ENCODE results near the gene SLC46A2.

The SLC46A2 gene

DNA sequence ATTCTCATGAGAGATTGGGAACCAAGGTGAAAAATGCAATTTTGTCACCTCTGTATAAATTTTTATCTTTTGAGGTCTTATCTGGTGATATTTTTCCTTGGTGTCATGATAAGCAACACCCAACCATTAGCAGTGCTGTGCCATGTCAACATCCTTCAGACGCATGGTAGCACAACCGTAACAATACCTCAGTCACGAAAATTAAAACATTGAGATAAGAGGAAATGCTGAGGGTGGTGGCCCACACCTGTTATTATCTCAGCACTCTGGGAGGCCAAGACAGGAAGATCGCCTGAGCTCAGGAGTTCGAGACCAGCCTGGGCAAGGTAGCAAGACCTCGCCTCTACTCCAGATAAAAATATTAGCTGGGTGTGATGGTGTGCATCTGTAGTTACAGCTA, 32.7 kb downstream of the SLC46A2 start:
- no peak for DNase-seq (ENCODE audit: low read depth)

DNA sequence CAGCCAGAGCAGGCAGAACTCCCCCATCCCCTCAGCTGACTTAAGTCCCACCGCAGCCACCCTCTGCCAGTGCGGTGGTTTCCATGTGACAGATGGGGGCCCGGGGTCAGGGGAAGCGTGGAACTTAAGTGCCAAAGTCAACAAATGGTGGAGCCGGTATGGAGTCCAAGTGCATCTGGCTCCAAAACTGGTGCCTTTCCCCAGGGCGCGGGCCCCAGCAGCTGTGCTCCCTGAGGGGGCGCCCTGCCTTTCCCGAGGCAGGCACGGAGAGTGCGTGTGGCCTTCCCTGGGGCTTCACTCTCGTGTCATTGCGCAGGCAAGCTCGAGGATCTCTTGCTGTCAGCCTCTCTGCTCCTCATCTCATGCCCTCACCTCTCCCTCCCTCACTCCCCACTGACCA, 33.8 kb downstream of the SLC46A2 start:
- DNase-seq (ENCODE audit: low read depth), result no peak

DNA sequence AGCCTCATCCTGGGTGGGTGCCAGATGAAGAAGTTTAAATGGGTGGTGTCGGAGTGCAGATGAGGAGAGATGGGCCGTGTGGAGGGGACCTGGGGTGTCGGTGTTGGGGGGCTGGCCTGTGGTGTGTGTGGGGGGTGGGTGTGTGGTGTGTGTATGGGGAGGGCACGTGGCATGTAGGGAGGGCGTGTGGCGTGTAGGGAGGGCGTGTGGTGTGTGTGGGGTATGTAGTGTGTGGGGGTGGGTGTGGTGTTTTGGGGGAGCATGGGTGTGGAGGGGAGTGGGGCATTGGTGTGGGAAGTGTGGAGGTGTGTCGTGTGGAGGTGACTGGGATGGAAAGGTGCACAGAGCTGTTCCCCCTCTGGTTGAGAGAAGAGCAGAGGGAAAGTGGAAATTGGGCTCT, 34.5 kb downstream of the SLC46A2 start:
- no peak for DNase-seq (ENCODE audit: low read depth)

GRCh38 chr9:112854657-112855056, 36.0 kb downstream of the SLC46A2 start:
- no peak for DNase-seq (ENCODE audit: low read depth)

DNA sequence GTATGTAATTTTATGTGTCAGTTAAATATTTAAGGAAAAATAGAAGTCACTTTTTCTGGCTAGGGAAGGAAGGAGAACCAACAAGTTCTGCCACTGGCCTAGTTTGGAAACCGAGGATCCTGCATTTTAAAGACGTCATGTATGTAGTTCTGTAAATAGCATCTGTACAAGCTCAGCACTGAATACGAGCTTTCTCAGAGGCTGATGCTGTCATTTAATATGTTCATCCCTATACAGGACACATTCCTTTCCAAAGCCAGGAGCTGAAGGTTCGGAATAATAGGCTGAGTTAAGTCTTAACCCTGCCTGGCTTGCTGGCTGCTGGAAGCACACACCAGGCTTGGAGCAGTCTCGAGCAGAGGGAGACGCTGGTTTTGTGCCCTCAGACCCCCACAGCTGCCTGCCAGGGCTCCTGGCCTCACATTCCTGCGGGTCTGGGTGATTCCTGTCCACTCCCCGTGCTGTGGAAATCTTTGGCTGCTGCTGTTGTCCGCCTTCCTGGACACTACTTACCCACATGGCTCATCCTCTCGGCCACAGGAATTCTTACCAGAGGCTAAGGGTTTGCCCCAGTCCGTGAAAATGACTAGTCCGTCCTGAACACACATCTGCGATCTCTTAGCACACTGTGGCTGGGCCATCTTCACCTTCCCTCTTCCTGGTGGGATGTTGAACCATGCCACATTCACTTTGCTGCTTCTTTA, 36.6 kb downstream of the SLC46A2 start:
- DNase-seq (ENCODE audit: low read depth), result no peak

DNA sequence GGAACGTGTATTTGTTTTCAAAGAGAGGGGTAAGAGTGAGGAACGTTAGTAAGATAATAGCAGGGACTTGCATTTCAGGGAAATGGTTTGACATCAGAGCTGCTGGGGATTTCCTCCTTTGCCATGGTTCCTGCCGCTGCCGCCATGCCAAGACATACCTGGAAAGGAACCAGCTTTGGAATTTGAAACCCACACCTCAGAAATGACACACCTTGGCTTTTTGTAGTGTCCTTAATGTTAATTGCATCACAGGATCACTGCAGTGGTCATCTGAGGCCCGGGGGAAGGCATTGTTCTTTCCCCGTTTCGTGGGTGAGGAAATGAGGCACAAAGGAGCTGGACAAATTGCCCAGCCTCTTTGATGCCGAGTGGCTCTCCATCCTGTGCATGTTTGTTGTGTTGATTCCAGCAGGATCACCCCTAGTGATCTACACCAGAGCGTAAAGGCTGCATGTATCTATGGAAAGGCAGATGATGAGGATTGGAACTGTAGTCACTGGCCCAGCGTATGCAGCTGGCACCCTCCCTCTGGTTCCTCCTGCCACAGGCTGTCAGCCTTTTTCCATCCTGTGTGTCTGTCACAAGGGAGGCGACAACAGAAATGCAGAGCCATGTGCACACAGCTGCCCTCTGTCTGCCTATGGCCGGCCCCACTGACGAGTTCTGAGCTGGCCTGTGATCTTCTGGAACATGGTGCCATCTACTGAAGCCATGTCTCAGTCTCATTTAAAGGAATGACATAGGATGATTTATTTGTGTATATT, 37.8 kb downstream of the SLC46A2 start:
- no peak for DNase-seq (ENCODE audit: low read depth)

DNA sequence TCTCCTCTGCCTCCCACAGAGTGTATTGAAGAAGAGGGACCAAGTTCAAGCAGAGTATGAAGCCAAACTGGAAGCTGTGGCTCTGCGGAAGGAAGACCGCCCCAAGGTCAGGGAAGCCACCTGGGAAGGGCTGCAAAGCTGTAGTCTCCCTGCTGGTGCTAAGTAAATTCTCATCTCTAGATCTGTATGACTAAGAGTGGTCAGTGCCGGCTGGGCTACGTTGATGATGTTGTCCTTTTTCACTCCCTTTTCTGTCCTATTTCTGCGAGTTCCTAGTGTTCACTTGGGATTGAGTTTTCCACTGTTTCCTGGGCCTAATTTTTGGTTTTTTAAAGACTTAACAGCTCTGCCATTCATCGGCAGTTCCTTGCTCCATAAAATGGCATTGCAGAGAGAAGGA, 39.8 kb downstream of the SLC46A2 start:
- DNase-seq (ENCODE audit: low read depth), result no peak

- DNase-seq (ENCODE audit: low read depth), result no peak
Observed at GRCh38 chr9:112849363-112849922, 41.2 kb downstream of the SLC46A2 start.

DNA sequence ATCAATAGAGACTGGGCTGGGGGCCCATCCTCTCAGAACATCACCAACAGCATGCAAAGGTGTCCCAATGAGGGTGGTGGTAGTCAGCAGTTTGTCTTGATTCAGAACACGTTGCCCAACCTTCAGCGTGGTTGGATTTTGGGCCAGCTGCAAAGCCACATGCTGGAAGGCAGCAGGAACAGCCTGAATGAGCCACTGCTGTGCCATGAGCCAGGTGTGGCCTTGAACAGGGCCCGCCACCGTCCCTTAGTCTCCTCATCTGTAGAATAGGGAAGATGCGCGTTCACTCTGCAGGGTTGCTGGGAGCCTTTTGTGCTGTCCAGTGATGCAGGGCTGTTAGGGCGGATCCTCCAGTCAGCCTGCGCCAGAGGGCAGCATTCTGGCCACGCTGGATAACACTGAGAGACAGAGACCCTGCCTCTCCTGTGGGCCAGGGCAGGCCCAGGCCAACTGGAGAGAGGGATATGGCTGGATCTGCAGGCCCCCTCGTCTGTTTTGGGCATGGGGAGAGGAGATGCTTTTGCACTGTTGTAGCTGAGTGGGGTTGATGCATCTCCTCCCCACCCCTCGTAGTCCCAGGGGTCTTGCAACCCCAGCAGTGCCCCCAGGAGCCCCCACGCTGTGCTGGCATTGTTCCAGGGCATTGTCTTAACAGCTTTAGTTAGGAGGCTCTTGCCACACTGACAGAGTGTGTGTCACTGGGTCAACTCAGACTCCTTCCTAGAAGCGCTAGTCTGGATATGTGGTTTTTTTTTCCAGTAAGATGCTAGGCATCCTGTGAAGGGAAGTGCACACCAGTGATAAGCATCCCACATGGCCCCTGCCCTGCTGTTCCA, 42.1 kb downstream of the SLC46A2 start:
- DNase-seq (ENCODE audit: low read depth), result no peak

GRCh38 chr9:112846528-112847488, 43.9 kb downstream of the SLC46A2 start:
- DNase-seq (ENCODE audit: low read depth), result no peak

- DNase-seq (ENCODE audit: low read depth), result peak; percentile 64
Observed at GRCh38 chr9:112844771-112845542, 45.7 kb downstream of the SLC46A2 start.

- no peak for DNase-seq (ENCODE audit: low read depth)
Observed at GRCh38 chr9:112842555-112842954, 48.1 kb downstream of the SLC46A2 start.

- DNase-seq (ENCODE audit: low read depth), result no peak
Observed at GRCh38 chr9:112841261-112841660, 49.4 kb downstream of the SLC46A2 start.

DNA sequence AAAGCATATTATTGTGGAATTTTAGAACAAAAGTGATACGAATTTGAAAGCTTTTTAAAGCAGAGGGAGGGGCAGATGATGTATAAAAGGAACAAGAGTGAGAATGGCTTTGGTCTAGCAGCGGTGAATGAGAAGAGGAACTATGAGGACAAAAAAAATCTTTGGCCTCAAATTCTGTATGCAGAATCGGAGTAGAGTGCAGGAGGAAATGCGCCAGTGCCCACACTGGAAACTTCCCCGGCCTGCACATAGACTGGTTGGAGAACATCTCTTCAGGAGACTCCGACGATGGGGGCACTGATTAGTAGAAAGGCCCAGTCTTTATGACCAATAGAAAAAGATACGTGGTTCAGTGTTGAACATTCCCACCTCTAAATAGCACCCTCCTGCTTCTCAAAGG, 51.3 kb downstream of the SLC46A2 start:
- no peak for DNase-seq (ENCODE audit: low read depth)

GRCh38 chr9:112838342-112838741, 52.3 kb downstream of the SLC46A2 start:
- DNase-seq (ENCODE audit: low read depth), result no peak

- no peak for DNase-seq (ENCODE audit: low read depth)
Observed at GRCh38 chr9:112836394-112836793, 54.3 kb downstream of the SLC46A2 start.

GRCh38 chr9:112833081-112833480, 57.6 kb downstream of the SLC46A2 start:
- no peak for DNase-seq (ENCODE audit: low read depth)

DNA sequence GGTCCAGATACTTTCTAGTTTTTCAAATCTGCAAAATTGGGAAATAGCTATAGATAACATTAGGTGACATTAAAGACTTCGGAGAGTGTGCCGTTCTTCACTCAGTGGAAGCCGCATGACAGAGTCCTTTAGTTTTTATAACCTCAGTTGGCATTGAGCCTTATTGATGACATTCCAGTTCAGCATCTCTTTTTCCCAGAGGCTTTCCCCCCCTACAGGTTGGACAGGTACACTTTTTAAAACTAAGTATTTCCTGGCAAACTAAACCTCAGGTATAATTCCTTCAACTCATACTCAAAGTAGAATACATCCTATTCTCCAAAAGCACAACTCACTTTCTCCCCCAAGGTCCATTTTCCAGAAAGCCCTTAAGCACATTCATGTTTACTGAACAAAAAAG, 58.7 kb downstream of the SLC46A2 start:
- DNase-seq (ENCODE audit: low read depth), result no peak

- DNase-seq (ENCODE audit: low read depth), result no peak
Observed at GRCh38 chr9:112831281-112831851, 59.3 kb downstream of the SLC46A2 start.
